ENCODE measurements around the gene KDM2A. TPM values are rescaled to one million over a fixed set of nuclear protein-coding genes. Genes with fewer than 3 reads are reported as not detected.
"Not testable (repeated sequence)": the region's sequence is repeated elsewhere in the genome, so short reads cannot be mapped to it uniquely, and the experiment has no call there.

KDM2A gene
- total RNA-seq, 1 experiment from 2014 or later: 59.9 TPM

GRCh38 chr11:67167719-67168118 lies 48.7 kb downstream of the KDM2A start:
- no peak for DNase-seq (ENCODE audit: low spot score)

- not testable (repeated sequence) for DNase-seq (ENCODE audit: low spot score)
Measured at GRCh38 chr11:67168911-67169310, 49.8 kb downstream of the KDM2A start.

- DNase-seq (ENCODE audit: low spot score): no peak
Measured at GRCh38 chr11:67174311-67174710, 55.2 kb downstream of the KDM2A start.

GRCh38 chr11:67177399-67178281 lies 58.6 kb downstream of the KDM2A start:
- DNase-seq (ENCODE audit: low spot score): no peak

GRCh38 chr11:67178421-67178820 lies 59.4 kb downstream of the KDM2A start:
- DNase-seq (ENCODE audit: low spot score): no peak

GRCh38 chr11:67178878-67179277 lies 59.8 kb downstream of the KDM2A start:
- no peak for DNase-seq (ENCODE audit: low spot score)

GRCh38 chr11:67179892-67180490 lies 60.9 kb downstream of the KDM2A start:
- DNase-seq (ENCODE audit: low spot score): peak; percentile 63

GRCh38 chr11:67194096-67194495 lies 75.0 kb downstream of the KDM2A start:
- DNase-seq (ENCODE audit: low spot score): no peak

- peak; percentile 47 for DNase-seq (ENCODE audit: low spot score)
Measured at GRCh38 chr11:67195971-67196456, 77.0 kb downstream of the KDM2A start.

- DNase-seq (ENCODE audit: low spot score): no peak
Measured at GRCh38 chr11:67197606-67198005, 78.5 kb downstream of the KDM2A start.

- not testable (repeated sequence) for DNase-seq (ENCODE audit: low spot score)
Measured at GRCh38 chr11:67198781-67199180, 79.7 kb downstream of the KDM2A start.

- DNase-seq (ENCODE audit: low spot score): no peak
Measured at GRCh38 chr11:67199751-67200150, 80.7 kb downstream of the KDM2A start.

- no peak for DNase-seq (ENCODE audit: low spot score)
Measured at GRCh38 chr11:67202028-67202427, 83.0 kb downstream of the KDM2A start.

GRCh38 chr11:67204822-67205221 lies 85.8 kb downstream of the KDM2A start:
- DNase-seq (ENCODE audit: low spot score): no peak

GRCh38 chr11:67209222-67209621 lies 90.2 kb downstream of the KDM2A start:
- not testable (repeated sequence) for DNase-seq (ENCODE audit: low spot score)

GRCh38 chr11:67211656-67212436 lies 92.8 kb downstream of the KDM2A start:
- DNase-seq (ENCODE audit: low spot score): no peak

GRCh38 chr11:67213178-67213621 lies 94.1 kb downstream of the KDM2A start:
- DNase-seq (ENCODE audit: low spot score): no peak

GRCh38 chr11:67227726-67228125 lies 108.7 kb downstream of the KDM2A start:
- DNase-seq (ENCODE audit: low spot score): no peak

- DNase-seq (ENCODE audit: low spot score): no peak
Measured at GRCh38 chr11:67230406-67230805, 111.3 kb downstream of the KDM2A start.

GRCh38 chr11:67230886-67231285 lies 111.8 kb downstream of the KDM2A start:
- no peak for DNase-seq (ENCODE audit: low spot score)

- no peak for DNase-seq (ENCODE audit: low spot score)
Measured at GRCh38 chr11:67233584-67234190, 114.6 kb downstream of the KDM2A start.

All from HT-29 (cell line).